RPMI7951 (cell line): ENCODE measurements around the gene ARFIP2. TPM values are rescaled to one million over a fixed set of nuclear protein-coding genes. Genes with fewer than 3 reads are reported as not detected.

Experiments used
- DNase-seq: peaks from one replicate; pipeline ENCODE4 v3.0.0-alpha.2; 2012; ENCODE audit warnings: low read depth
- total RNA-seq: library from RNA; depleted of rRNA; stranded (reverse); fragments of >200 nt; shearing (Covaris generic); gene quantifications from 2 replicates; pipeline ENCODE4 v1.2.3, GENCODE V29; 2014

ARFIP2 gene
- total RNA-seq, 1 experiment from 2014 or later = 52.5 TPM

DNA sequence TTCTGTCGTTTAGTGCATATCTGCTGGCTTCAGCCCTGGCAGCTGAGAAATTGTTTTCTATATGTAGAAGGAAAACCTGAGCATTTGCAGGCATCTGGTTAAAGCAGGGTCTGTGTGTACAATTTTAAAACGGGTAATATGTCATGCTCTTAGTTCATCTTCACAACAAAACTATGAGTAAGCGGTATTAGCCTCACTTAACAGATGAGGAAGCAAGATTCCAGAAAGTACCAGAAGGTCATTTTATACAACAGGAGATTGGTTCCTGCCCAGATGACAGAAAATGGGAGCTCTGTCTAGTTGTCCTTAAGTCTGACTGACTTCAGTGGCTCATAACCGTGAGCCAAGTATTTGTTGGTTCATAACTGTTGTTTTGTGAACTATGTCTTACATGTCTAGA is 1.3 kb upstream of the ARFIP2 start:
- no peak for DNase-seq

DNA sequence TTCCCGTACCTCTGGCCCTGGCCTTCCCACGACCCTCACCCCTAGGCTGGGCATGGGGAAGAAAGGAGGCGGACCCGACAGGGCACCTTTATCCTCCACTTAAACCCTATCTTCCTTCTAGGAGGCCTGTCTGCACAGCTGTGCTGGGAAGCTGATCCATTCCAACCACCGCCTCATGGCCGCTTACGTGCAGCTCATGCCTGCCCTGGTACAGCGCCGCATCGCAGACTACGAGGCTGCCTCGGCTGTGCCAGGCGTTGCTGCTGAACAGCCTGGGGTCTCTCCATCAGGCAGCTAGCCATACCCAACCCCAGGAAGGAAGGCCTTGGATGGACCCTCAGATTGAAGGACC is 769 bp upstream of the ARFIP2 start:
- DNase-seq = no peak

DNA sequence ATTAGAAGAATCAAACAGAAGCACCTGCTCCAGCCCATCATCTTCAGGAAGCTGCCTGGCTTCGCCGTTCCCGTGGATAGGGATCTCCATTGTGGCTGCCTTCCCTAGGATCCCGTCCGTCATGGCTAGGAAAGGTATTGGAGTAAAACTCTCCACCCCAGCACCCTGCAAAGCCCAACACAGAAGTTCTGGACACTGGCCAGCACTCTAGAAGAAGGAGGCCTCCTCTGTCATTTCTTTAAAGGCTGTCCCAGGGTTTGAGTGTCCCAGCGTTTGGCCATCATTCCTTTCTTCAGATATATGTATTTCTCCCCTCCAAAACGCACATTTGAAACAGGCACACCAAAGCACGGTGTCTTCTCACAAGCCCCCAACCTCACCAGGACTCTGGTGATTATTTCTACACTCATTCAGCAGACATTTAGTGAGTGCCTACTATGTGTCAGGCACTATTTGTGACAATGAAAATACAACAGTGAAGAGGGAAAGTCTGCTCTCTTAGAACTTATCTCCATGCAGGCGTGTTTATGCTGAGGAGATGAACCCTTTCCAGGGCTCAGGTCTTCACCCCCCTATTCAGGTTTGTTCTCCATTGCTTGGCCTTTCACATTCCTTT is 724 bp downstream of the ARFIP2 start:
- DNase-seq = no peak

DNA sequence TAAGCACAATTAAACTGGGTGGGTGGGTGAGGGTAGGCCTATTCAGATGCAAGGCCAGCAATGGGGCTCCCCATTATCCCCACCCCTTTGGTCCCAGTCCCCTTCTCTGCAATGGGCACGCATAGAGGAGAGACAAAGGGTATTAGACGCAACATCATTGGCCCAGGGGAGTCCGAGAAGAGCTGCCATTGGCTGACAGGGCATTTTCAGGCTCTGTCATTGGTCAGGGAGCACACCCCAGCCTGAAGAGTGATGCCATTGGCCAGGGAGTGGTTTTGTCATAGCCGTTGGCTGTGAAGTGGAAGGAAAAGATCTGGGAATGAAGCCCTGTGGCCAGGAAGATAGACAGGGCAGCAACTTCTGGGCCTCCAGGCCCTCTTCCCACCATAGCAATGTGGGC is 4.6 kb downstream of the ARFIP2 start:
- DNase-seq = no peak

DNA sequence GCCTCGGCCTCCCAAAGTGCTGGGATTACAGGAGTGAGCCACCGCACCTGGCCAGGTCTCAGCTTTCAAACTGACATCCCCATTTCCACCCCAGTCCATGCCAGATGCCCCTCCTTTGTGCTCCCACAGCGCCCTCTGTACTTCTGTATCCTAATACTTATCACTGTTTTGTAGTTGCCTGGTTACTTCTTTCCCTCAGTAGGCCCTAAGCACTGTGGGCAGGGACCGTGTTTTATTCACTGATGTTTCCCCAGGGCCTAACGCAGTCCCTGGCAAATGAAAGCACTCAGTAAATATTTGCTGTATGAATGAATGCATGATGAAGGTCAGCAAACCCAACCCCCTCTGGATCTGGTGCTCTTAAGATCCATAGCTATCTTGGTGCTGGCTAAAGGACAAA is 5.2 kb downstream of the ARFIP2 start:
- no peak for DNase-seq

DNA sequence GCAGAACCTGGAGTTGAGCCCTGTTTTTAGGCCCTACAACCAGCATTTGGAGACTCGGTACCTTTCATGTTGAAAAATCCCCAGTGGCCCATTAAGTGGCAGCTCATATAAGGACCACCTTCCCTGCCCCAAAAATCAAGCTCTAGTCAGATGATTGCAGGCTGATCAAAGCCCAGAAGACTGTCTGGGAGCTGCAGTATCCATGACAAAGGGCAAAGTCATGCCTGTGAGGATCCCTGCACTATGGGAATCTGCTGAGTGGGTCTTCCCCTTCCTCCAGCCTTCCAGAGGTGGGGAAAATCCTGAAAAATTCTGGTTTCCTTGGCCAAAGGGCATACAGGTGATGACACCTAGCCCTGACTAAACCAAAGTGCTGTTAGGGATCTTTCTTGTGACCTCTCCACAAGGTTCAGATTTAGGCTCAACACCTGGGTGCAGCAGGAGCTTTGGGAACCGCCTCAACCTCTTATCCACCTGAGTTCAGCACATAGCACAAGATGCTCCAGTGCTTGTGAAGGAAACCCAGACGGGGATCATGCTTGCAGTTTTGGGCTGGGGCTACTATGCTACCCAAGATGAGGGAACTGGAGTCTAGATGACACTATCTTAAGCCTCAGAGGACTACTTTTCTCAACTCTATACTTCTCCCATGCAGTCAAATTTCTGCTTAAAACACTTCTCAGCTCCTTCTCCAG is 6.2 kb downstream of the ARFIP2 start:
- DNase-seq = no peak

DNA sequence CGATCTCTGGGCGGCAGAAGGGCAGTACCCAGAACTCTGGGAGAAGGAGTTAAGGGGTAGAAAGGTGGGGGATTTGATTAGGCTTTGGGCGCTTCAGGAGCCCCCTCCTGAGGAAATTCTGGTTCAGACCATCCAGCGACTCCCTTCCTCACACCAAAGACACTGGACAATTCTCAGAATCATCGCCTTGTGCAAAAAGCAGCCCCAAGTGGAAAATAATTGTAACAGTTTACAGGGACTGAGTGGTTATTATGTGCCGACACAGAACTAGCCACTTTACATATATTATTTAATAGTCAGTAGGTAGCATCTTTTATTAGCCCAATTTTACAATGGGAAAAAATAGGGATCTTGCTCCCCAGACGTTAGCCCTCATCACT is 6.7 kb downstream of the ARFIP2 start:
- DNase-seq = no peak

DNA sequence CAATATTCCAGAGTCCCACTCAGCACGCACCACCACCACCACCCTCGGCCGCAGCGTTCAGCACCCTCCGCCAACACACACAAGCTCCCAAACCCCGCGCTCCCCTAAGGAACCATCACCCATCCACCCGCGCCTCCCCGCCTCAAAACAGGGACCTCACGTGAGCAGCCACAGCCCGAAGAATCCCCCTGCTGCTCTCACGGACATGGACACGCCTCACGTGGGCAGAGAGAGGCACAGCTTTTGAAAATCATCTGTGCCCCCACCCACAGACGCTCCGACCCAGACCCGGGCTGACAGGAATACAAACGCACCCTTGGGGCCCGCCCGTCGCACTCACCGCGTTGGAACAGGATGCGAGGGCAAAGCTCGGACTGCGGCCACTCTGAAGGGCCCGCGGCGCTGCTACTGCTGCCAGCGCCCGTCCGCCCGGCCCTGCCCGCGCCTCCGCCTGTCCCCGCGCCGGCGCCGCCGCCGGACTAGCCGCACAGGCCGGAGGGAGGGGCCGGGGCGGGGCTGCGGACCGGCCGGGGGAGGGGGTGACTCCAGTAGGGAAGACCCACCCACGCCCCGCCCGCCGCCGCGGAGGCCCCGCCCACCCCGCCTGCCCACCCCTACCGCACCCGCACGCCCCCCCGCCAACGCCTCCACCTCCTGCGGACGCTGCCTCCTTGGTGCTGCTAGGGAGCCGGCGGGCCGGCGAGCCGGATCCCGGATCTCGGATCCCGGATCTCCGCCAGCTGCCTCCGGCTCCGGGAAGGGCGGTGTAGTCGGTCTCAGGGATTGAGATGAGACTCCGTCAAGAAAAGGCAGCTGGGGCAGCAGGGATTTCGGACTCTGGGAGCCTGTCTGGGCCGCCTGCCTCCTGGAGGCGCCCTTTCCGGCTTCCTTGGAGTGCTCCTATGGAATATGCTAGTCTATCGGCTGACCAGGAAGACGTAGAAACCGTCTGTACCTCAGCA is 7.4 kb downstream of the ARFIP2 start, which contains the start of gene TRIM3:
TRIM3 (minus strand) TSS at position 491 of the 962 bp plus-strand sequence. CDS start 8,246 bp downstream, outside the sequence.
- peak; percentile 85 for DNase-seq

DNA sequence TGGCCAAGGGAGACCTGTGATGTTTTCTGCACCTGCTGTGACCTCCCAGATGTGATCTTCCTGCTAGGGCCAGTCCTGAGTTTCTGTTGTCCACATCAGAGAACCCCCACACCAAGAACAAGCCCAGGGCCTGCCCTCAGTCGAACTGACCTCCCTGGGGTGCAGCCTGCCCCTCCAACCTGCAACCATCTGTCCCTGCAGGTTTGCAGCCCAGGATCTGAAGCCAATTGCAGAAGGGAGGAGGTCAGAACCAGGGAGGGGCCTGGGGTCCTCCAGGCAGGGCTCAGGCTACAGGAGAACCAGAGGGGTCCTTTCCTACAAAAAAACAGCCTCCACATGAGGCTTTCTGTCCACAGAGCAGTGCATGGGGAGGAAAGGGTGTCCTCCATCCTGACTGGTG is 8.2 kb downstream of the ARFIP2 start:
- DNase-seq = no peak

DNA sequence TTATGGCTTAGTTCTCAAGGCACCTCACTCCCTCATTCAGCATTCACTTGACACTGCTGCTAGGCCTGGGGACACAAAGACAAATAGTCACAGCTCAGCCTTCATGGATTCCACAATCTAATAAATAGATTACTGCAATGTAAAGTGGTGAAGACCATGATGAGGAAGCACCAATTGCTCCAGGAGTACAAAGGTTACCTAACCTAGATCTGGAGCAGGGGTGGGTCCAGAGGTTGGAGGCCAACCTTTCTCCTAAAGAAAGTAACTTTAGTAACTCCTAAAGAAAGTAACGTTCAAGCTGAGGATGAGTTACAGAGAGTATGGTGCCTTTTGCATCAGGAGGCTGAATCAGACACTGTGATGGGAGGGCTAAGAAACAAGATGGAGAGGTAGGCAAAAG is 11.5 kb downstream of the ARFIP2 start:
- DNase-seq = no peak

DNA sequence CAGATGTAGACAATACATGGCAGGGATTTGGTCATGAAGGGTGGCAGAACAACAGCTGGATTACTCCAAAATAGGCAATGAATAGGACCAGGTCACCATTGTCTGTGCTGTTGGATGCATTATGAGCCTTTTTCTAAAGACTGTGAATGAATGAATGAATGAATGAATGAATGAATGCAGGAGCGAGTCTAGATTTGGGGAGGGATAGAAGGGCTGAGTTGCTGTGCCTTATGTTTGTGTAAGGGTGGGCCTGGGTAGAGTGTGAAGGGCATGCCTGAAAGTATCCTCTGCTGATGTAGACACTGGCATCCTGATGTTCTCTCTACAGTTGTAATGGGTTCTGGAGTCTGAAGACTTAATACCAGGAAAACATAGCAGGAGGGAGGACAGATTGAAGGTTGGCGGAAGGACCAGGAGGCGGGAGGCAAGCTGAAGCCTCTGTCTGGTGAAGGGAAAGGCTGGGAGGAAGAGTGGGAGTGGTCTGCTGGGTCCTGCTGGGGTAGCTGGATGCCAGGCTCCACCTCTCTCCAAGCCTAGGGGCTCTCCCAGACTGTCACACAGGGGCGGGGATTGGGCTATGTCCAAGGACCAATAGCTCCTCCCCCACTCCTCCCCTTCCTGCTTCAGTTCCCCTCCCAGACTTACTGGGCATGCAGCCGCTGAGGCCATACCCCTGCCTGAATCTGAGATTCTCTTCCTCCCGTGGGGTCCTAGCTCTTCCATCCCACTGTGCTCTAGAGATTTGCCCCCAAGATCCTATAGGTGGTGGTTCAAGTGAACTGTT is 12.2 kb downstream of the ARFIP2 start:
- peak; percentile 76 for DNase-seq

DNA sequence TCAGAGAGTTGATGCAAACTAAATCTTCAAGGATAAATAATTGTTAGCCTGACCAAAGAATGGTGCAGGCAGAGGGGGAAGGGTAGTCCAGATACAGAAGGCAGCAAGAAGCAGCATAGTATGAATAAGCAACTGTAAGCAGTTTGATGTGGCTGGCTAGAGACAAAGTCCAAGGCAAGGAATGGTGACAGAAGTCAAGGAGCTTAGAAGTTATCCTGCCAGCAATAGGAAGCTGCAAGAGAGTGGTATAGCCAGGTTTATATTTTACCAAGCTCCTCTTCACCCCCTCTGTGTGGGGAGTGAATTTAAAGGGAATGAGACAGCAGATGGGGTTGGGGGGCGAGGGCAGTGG is 22.1 kb downstream of the ARFIP2 start:
- no peak for DNase-seq

DNA sequence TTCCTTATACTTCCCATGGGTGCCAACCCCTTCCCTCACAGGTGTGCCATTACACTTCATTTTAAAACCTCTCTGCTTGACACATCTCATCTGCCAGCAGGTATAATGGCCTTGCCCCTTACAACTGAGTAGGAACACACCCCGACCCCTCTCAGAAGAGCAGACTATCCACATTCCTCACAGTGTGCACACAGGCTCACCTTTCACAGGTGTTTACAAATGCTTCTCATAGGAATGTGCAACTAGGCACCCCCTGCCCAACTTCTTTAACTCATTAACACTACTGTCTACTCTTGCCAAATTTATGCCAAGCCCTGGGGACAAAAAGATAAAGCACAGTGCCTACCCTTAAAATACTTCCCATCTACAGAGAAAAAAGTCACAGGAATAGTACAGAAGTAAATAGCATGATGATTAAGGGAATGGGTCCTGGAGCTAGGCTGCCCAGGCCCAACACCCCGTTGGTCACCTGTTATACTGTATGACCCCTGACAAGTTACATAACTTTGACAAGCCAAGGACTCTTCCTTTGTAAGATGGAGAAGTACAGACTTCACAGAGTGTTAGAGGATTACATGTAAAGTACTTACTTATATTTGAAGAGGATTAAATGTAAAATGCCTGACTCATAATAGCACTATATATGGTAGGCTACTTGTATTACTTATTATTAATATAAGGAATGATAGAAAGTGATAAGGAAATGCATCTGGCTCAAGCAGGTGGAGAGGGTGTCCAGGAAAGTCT is 22.6 kb downstream of the ARFIP2 start:
- DNase-seq = no peak

DNA sequence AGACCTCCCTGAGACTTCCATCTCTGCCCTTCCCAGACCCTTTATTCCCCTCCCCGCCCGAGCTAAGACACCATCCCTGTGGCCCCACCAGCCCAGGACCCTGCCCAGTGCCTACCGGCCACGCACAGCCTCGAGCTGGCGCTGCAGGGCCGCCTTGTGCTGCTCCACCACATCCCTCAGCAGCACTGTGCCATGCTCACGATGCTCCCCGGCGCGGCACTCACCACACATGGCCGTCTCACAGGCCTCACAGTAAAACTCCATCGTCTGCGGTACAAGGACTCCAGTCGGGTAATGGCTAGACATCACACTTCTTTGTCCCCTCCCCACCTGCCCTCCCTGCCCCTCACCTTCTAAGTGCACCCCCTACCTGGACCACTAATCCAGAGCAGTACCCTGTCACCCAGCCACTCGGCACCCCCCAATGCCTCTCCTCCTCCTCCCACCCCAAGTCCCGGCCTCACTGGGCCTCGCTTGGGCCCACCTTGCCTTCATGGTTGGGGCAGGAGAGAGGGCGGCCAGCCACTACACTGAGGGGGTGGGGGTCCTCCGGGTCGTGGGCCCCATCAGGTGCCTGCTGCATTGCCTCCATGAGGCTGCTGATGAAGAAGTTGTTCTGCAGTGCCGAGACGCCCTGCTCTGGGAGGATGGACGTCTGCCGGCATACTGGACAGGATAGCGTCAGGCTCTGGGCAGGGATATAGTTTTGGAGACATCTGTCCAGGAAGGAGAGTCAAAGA is 23.4 kb downstream of the ARFIP2 start:
- no peak for DNase-seq

DNA sequence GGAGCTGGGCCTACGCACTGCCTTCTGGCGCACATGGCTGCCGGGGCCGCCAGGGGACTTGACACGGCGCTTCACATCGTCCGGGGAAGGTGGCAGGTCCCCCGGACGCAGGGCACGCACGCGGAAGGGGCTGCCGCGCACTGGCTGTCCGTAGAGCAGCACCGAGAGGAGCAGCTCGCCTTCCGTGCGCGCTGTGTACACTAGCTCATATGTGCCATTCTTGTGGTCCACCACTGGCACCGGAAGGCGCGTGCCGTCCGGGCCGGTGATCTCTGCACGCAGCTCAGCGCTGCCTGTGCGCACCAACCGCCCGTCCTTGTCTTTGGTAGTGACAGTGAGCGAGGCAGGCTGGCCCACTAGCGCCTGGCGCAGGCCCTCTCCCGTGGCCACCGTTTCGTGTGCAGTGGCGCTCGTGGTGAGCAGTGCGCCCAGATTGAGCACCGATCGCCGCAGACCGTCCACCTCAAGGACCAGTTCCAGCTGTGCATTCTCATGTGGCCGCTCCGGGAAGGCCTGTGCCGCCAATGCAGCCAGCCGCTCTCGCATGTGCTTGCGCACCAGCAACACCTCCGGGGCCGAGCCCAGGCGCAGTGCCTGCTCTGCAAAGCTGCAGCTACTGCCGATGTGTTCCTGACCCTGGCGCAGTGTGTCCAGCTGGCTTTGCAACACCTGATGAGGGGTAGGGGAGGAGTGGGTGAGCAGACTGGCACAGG is 24.6 kb downstream of the ARFIP2 start:
- no peak for DNase-seq

DNA sequence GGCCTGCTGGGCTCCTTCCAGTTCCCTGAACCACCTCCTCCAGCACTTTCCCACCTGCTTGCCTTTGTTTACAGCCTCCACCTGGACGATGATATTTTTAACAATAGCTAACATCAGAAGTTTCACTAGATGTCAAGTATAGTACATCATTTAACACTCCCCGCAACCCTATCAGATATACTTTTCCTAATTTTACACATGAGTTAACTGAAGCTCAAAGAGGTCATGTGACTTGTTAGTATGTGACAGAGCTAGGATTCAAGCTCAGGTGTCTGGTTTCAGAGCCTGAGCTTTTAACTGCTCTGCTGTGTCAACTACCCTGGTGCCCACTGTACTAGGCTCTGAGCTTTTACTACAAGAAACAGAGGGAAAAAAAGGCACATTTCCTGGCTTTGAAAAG is 26.1 kb downstream of the ARFIP2 start:
- DNase-seq = no peak

DNA sequence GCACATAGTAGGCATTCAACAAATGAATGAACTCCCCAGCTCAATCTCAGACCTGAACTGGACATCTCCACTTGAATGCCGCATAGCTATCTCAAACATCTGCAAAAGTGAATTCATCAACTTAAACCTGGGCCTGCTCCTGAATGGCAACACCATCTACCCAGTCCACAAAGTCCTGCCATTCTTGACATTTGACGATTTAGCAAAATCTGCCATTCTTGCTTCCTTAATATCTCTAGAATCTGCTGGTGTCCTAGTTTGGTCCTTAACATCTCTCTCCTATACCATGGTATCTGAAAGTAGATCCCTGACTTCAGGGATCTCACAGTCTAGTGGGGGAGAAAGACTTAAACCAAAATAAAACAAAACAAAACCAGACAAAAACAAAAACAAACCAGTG is 28.0 kb downstream of the ARFIP2 start:
- DNase-seq = no peak

DNA sequence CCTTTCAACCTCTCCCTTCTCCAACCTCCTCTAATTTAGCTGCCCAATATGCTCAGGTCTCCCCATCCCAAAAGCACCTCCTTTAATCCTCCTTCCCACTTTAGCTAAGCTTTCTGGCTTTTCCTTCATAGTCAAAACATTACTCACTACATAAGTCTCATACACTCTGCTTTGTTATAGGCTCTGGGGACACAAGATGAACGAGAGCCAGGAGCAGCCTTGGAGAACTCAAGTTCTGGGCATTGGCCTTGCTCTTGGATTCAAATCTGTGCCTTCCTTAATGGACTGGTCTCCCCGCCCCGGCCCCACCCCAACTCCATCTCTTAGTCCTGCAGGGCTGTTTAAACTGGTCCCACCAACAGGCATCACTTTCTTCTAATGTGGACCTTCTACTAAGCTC is 28.9 kb downstream of the ARFIP2 start:
- no peak for DNase-seq

DNA sequence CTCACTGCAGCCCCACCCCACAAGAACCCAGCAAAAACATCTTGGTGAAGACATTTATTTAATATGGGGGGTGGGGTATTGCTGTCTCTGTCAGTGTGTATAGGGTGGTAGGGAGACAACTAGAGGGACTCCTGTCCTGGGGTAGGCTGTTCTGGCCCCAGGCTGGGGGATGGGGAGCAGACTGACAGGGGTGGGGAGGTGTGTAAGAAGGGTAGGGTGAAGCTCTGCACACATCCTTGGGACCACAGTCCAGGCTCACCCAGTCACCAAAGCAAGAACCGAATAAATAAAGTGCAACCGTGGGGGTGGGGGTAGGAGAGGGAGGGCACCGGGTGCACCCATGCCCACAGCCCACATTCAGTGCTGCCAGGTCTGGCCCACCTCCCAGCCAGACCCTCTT is 32.6 kb downstream of the ARFIP2 start:
- DNase-seq = no peak
